Breast epithelium (tissue), 3 donors: Measurements from ENCODE around the gene DYSF.

Experiments
- CTCF ChIP-seq, 3 donors: fragments of 450-650 bp; IDR thresholded peaks; one replicate each; pipeline ENCODE4 v1.5.1; 2016 to 2017; ENCODE audit warnings: antibody characterized with exemption in 3 of 3, mild to moderate bottlenecking in 3 of 3, moderate library complexity in 3 of 3
- POLR2AphosphoS5 ChIP-seq, 3 donors: sonication (generic); formaldehyde crosslinking; IDR thresholded peaks; one replicate each; pipeline ENCODE4 v1.6.1; 2017; ENCODE audit warnings: antibody characterized with exemption in 3 of 3

DNA sequence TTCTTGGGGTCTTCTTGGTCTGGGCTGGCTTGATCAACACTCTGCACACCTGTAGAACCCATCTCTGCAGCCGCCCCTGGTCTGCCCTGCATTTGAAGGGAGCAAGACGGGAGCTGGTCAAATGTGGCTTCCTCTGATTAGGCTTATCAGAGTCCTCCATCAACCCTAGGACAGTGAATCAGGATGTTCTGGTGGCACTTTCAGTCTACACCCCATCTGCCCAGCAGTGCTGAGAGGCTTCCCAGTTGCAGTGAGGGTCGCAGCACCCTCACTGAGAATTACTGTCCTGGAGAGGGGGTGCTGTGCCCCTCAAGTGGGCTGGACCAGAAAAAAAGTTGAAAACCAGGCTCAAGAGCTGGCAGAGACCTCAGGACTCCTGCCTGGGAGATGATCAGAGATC, 152.9 kb downstream of the DYSF start:
- TF ChIP-seq POLR2AphosphoS5 (IDR thresholded peaks at IDR 0.05), result no peak
- TF ChIP-seq CTCF (IDR thresholded peaks at IDR 0.05), result no peak
